HUES6 (cell line): ENCODE data around the gene GTPBP6.
"Not testable (repeated sequence)": the region's sequence is repeated elsewhere in the genome, so short reads cannot be mapped to it uniquely, and the experiment has no call there.

Experiments used
- H3K27ac ChIP-seq: 2 replicates; pipeline ENCODE4 v1.7.0; 2013; ENCODE audit warnings: low read depth, mild to moderate bottlenecking, low read length, inconsistent platforms
- H3K27me3 ChIP-seq: 2 replicates; pipeline ENCODE4 v1.6.1; 2013; ENCODE audit warnings: low read length; ENCODE audit not compliant: control insufficient read depth, insufficient read depth
- H3K36me3 ChIP-seq: 2 replicates; pipeline ENCODE4 v1.6.1; 2013; ENCODE audit warnings: low read length; ENCODE audit not compliant: control insufficient read depth, insufficient read depth
- H3K4me1 ChIP-seq: 2 replicates; pipeline ENCODE4 v1.6.1; 2013; ENCODE audit warnings: low read length; ENCODE audit not compliant: control insufficient read depth, insufficient read depth
- H3K4me3 ChIP-seq: 2 replicates; pipeline ENCODE4 v1.5.1; 2013; ENCODE audit warnings: low read depth, low read length
- H3K9ac ChIP-seq: one replicate; pipeline ENCODE4 v1.6.1; 2013; ENCODE audit warnings: mild to moderate bottlenecking, low read length
- H3K9me3 ChIP-seq: 2 replicates; pipeline ENCODE4 v1.6.1; 2013; ENCODE audit warnings: low read depth, low read length; ENCODE audit not compliant: control insufficient read depth, insufficient read depth

Gene GTPBP6

DNA sequence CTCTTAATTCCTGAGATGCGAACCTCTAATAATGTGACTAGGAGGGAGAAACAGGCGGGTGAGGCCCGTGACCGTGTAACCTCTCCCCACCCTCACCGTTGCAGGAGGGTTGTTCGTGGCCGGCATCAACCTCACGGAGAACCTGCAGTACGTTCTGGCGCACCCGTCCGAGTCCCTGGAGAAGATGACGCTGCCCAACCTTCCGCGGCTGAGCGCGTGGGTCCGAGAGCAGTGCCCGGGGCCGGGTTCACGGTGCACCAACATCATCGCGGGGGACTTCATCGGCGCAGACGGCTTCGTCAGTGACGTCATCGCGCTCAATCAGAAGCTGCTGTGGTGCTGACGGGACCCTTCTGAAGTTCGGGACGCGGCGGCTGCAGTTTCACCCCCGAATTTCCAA lies 19.6 kb downstream of the GTPBP6 start:
- Histone ChIP-seq H3K27ac (no peak overlapping the region), H3K4me1 (no peaks in the 10 kb centered on the region), H3K9ac (no peak overlapping the region)

DNA sequence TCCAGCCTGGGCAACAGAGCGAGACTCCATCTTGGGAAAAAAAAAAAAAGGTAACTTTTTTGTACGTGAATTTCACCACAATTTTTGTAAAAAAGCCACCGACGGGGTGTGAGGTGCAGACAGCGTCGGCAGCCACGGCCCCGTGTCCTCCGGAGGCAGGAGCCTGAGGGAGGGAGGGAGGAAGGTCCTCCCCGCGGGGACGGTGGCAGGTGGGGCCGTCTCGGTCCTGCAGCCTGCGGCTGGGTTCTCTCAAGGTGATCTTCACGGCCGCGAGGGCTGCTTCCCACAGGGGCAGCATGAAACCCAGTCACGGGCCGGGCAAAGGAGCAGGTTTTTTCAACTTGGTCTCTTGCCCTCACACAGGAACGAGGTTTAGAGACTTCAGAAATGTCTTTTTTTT lies 23.5 kb downstream of the GTPBP6 start:
- Histone ChIP-seq H3K27ac (no peak overlapping the region), H3K9ac (no peak overlapping the region), H3K4me3 (no peak overlapping the region), H3K36me3 (peaks cover 71% of the 10 kb centered on the region), H3K9me3 (no peaks in the 10 kb centered on the region), H3K27me3 (no peaks in the 10 kb centered on the region), H3K4me1 (no peaks in the 10 kb centered on the region)

More for the DNA sequence above, 19.6 kb downstream of the GTPBP6 start:
- Histone ChIP-seq H3K9me3 (no peaks in the 10 kb centered on the region), H3K27me3 (no peaks in the 10 kb centered on the region), H3K36me3 (peaks cover 68% of the 10 kb centered on the region), H3K4me3 (no peak overlapping the region)

- H3K36me3 ChIP-seq: peaks cover 74% of the 10 kb centered on the region
These were observed 25.4 kb downstream of the GTPBP6 start for GRCh38 chrX:292900-293897.

GRCh38 chrX:291411-291901 lies 27.1 kb downstream of the GTPBP6 start:
- Histone ChIP-seq H3K4me1 (no peaks in the 10 kb centered on the region), H3K4me3 (no peak overlapping the region), H3K36me3 (peaks cover 83% of the 10 kb centered on the region), H3K9me3 (no peaks in the 10 kb centered on the region), H3K9ac (no peak overlapping the region), H3K27ac (no peak overlapping the region), H3K27me3 (no peaks in the 10 kb centered on the region)

More at GRCh38 chrX:292900-293897, 25.4 kb downstream of the GTPBP6 start:
- H3K9ac ChIP-seq: no peak overlapping the region
- no peaks in the 10 kb centered on the region for H3K27me3 ChIP-seq
- no peaks in the 10 kb centered on the region for H3K9me3 ChIP-seq
- no peak overlapping the region for H3K27ac ChIP-seq
- no peak overlapping the region for H3K4me3 ChIP-seq
- H3K4me1 ChIP-seq: no peaks in the 10 kb centered on the region

DNA sequence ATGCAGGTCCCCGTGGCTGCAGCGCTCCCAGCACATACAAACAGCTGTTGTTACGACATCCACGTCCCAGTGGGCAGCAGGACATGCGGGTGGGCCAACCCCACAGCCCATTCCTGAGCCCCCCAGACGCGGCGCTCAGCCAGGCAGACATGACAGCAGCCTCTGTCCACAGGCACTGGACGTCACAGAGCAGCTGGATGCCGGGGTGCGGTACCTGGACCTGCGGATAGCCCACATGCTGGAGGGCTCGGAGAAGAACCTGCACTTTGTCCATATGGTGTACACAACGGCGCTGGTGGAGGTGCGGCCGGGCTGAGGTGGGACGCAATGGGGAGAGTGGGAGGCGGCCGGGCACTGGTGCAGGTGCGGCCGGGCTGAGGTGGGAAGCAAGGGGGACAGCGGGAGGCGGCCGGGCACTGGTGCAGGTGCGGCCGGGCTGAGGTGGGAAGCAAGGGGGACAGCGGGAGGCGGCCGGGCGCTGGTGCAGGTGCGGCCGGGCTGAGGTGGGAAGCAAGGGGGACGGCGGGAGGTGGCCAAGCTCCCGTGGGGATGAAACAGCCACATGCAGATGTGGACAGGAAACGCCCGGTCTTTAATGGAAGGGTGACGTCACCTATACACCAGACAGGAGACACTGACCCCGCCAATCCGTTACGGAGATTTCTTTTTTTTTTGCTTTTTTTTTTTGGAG lies 28.0 kb downstream of the GTPBP6 start:
- peaks cover 86% of the 10 kb centered on the region for H3K36me3 ChIP-seq
- H3K4me1 ChIP-seq: no peaks in the 10 kb centered on the region
- no peaks in the 10 kb centered on the region for H3K27me3 ChIP-seq
- H3K4me3 ChIP-seq: no peak overlapping the region
- no peak overlapping the region for H3K9ac ChIP-seq
- H3K27ac ChIP-seq: no peak overlapping the region
- H3K9me3 ChIP-seq: no peaks in the 10 kb centered on the region

DNA sequence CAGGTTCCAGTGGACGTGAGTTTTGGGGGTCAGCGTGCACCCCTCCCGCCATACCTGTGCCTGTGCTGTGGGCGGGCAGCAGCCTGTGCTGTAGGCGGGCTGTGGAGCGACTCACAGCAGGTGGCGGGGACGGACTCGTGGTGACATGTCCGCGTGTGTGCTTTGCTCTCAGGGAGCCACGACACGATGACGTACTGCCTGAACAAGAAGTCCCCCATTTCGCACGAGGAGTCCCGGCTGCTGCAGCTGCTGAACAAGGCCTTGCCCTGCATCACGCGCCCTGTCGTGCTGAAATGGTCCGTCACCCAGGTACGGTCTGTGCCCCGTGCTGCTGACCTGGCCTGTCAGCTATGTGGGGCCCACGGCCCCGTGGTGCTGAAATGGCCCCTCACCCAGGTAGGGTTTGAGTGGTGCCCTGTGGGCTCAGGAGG lies 30.0 kb downstream of the GTPBP6 start:
- H3K9me3 ChIP-seq: no peaks in the 10 kb centered on the region
- H3K4me1 ChIP-seq: 0 out of 2 replicates have a peak, but pooled peaks cover 3% of the 10 kb centered on the region
- no peaks in the 10 kb centered on the region for H3K27me3 ChIP-seq
- no peak overlapping the region for H3K9ac ChIP-seq
- peaks cover 89% of the 10 kb centered on the region for H3K36me3 ChIP-seq
- no peak overlapping the region for H3K4me3 ChIP-seq
- no peak overlapping the region for H3K27ac ChIP-seq

DNA sequence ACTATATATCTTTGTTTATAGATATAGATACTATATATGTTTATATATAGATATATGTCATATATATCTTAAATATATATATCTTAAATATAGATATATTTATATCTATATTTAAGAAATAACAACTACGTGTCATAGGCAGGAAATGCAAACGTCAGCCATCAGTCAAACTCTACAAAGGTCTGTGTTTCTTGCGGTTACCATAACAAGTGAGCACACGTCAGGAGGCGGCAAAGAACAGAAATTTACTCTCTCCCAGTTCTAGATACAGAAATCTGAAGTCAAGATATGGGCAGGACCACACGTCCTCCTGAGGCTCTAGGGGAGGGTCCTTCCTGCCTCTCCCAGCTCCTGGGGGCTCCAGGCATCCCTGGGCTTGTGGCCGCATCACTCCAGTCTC lies 30.9 kb downstream of the GTPBP6 start:
- H3K4me3 ChIP-seq: no peak overlapping the region
- 0 out of 2 replicates have a peak, but pooled peaks cover 3% of the 10 kb centered on the region for H3K4me1 ChIP-seq
- H3K27ac ChIP-seq: no peak overlapping the region
- no peak overlapping the region for H3K9ac ChIP-seq
- peaks cover 80% of the 10 kb centered on the region for H3K36me3 ChIP-seq
- H3K9me3 ChIP-seq: no peaks in the 10 kb centered on the region
- H3K27me3 ChIP-seq: no peaks in the 10 kb centered on the region

DNA sequence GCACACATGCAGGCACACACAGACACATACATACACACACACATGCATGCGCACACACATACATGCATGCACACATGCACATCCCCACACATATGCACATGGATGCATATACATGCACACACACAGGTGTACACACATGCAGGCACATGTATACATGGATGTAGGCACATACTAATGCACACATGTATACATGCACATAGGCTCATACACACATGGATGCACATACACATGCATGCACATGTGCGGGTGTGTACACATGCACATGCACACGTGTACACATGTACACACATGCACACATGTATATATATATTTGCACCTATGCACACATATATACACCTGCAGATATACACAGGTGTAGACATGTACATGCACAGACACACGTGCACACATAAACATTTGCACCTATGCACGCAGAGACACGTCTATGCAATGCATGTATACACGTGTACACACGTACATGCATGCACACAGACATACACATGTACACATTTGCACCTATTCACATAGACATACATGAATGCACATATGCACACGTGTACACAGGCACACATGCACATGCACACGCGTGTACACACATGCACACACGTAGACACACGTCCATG lies 33.4 kb downstream of the GTPBP6 start:
- no peak overlapping the region for H3K27ac ChIP-seq
- H3K36me3 ChIP-seq: peaks cover 57% of the 10 kb centered on the region
- H3K9me3 ChIP-seq: no peaks in the 10 kb centered on the region
- H3K27me3 ChIP-seq: no peaks in the 10 kb centered on the region
- H3K4me3 ChIP-seq: no peak overlapping the region
- H3K9ac ChIP-seq: no peak overlapping the region
- H3K4me1 ChIP-seq: peaks cover 3% of the 10 kb centered on the region; the same call in 1 of the 2 replicates

DNA sequence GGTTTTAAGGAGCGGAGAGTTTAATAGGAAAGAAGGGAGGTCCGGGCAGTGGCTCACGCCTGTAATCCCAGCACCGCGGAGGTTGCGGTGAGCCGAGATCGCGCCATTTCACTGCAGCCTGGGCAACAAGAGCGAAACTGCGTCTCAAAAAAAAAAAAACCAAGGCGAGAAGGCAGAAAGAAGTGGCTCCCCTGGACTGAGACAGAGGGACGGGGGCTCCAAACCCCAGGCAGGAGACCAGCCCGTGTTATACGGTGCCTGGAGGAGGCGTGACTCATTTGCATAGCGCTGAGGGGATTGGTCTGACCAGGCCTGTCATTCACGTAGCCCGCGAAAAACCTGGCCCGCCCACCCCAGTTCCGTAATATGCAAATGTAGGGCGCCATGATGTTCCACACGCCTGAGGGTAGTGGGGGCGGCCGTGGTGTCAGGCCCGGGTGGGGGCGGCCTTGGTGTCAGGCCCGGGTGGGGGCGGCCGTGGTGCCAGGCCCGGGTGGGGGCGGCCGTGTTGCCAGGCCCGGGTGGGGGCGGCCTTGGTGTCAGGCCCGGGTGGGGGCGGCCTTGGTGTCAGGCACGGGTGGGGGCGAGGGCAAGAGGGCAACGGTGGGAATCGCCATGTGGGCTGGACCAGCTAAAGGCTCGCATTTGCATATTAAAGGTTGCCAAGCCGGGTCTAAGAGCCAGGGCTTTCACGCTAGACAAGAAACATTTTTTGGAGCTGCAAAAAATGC lies 35.3 kb downstream of the GTPBP6 start:
- Histone ChIP-seq H3K27ac (no peak overlapping the region), H3K4me3 (peak overlapping the region; percentile 58), H3K9ac (peak overlapping the region; percentile 83), H3K27me3 (no peaks in the 10 kb centered on the region), H3K4me1 (peaks cover 9% of the 10 kb centered on the region), H3K36me3 (peaks cover 42% of the 10 kb centered on the region), H3K9me3 (no peaks in the 10 kb centered on the region)

- not testable (repeated sequence) for H3K27me3 ChIP-seq, H3K4me1 ChIP-seq, H3K9me3 ChIP-seq
- Histone ChIP-seq H3K4me3 (peak overlapping the region; percentile 67), H3K36me3 (peaks cover 35% of the 10 kb centered on the region), H3K9ac (peak overlapping the region; percentile 86), H3K27ac (peak overlapping the region; percentile 86; the same call in 1 of the 2 replicates)
These were observed 36.5 kb downstream of the GTPBP6 start for GRCh38 chrX:282000-282681.
